Nephron progenitor cell (in vitro differentiated cells): ENCODE data around the gene TMEM154.

Experiments
- DNase-seq: peaks from one replicate; pipeline ENCODE4 v3.0.0; 2021
- H3K27ac Mint-ChIP-seq: 2 replicates; pipeline ENCODE4 v1.8.0; 2021; ENCODE audit warnings: mild to moderate bottlenecking, moderate library complexity, mixed read lengths
- H3K27me3 Mint-ChIP-seq: 2 replicates; pipeline ENCODE4 v1.8.0; 2021; ENCODE audit warnings: mild to moderate bottlenecking, low read depth, mixed read lengths; ENCODE audit not compliant: poor library complexity
- H3K36me3 Mint-ChIP-seq: 2 replicates; pipeline ENCODE4 v1.8.0; 2021; ENCODE audit warnings: low read depth, mixed read lengths
- H3K4me1 Mint-ChIP-seq: 2 replicates; pipeline ENCODE4 v1.8.0; 2021; ENCODE audit warnings: mixed read lengths
- H3K4me3 Mint-ChIP-seq: 2 replicates; pipeline ENCODE4 v1.8.0; 2021; ENCODE audit warnings: mild to moderate bottlenecking, moderate library complexity, mixed read lengths
- H3K9me3 Mint-ChIP-seq: 2 replicates; pipeline ENCODE4 v1.8.0; 2021; ENCODE audit warnings: mild to moderate bottlenecking, moderate library complexity, mixed read lengths
- TF ChIP-seq, protein P1 (sequence below): fragments of 200-600 bp; sonication (generic); IDR thresholded peaks from 2 replicates; pipeline ENCODE4 v1.5.0; 2021; ENCODE audit warnings: antibody characterized with exemption

TMEM154 gene, protein sequence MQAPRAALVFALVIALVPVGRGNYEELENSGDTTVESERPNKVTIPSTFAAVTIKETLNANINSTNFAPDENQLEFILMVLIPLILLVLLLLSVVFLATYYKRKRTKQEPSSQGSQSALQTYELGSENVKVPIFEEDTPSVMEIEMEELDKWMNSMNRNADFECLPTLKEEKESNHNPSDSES

DNA sequence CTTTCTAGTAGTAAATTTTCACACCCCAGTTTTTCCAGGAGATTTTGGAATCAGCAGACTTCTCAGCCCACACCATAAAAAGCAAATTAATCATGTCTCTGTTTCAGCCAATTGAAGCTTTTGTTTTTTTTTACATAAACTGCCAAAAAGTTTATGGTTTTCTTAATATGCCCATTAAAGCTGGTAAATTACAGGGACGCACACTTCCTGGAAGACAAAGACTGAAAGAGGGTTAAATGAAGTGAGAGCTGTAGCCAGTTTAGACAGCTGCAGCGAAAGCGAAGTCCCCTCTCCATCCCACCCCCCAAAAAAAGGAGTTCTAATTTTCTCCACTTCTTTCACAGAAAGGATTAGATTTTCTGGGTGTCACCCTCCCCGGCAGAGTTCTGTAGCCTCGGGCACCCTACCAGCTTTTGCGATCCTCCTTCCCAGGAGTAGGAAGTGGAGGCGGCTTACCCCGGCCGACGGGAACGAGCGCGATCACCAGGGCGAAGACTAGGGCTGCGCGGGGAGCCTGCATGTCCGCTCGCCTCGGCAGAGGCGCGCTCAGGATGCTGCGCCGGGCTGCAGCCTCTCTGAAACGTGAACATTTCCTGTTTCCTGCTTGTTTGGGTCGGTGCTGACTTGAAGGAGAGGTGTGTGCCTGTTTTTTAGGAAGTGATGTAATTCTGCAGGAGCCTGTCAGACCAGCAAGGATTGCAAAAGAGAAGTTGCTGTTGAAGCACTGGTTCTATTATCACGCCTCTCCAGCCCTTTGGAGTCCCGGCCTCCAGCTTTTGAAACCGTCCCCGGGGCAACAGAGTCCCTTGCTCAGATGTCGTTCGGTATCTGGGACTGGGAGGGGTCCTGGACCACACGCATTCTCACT is at the start of gene TMEM154:
Gene TMEM154 (minus strand): TSS at position 584 of the 868 bp plus-strand sequence. CDS start 64 bp downstream, at position 520.
- TF ChIP-seq, protein P1, sequence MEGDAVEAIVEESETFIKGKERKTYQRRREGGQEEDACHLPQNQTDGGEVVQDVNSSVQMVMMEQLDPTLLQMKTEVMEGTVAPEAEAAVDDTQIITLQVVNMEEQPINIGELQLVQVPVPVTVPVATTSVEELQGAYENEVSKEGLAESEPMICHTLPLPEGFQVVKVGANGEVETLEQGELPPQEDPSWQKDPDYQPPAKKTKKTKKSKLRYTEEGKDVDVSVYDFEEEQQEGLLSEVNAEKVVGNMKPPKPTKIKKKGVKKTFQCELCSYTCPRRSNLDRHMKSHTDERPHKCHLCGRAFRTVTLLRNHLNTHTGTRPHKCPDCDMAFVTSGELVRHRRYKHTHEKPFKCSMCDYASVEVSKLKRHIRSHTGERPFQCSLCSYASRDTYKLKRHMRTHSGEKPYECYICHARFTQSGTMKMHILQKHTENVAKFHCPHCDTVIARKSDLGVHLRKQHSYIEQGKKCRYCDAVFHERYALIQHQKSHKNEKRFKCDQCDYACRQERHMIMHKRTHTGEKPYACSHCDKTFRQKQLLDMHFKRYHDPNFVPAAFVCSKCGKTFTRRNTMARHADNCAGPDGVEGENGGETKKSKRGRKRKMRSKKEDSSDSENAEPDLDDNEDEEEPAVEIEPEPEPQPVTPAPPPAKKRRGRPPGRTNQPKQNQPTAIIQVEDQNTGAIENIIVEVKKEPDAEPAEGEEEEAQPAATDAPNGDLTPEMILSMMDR = no peak
- H3K4me1 Mint-ChIP-seq = peaks cover 74% of the 10 kb centered on the region
- no peaks in the 10 kb centered on the region for H3K9me3 Mint-ChIP-seq
- peak within 1 kb of the TSS; percentile 83 for H3K4me3 Mint-ChIP-seq
- H3K36me3 Mint-ChIP-seq = no peaks in the 10 kb centered on the region
- H3K27me3 Mint-ChIP-seq = no peaks in the 10 kb centered on the region
- H3K27ac Mint-ChIP-seq = peak within 1 kb of the TSS; percentile 25
- DNase-seq = peak; percentile 74

DNA sequence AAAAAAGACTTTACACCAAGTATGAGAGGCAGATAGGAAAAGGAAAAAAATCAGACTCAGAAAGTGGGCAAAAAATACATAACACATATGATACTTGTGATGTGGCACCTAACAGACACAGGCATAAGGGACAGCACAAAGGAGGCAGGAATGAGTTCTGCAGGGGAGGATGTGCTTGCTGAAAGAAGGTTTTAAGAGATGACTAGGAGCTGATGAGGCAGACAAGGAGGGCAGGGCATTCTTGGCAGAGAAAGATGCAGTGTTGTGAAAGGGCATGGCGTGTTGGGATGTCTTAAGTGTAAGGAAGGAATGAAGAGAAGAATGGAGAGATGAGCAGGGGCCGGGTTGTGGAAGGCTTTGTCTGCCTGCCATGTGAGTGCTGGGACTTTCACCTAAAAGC is 49.7 kb upstream of the TMEM154 start:
- DNase-seq = no peak
- Mint-ChIP-seq H3K4me1 (no peaks in the 10 kb centered on the region), H3K4me3 (no peak overlapping the region), H3K27me3 (peaks cover 2% of the 10 kb centered on the region), H3K36me3 (no peaks in the 10 kb centered on the region), H3K9me3 (peaks cover 4% of the 10 kb centered on the region), H3K27ac (no peak overlapping the region)
- TF ChIP-seq, protein P1 = no peak

DNA sequence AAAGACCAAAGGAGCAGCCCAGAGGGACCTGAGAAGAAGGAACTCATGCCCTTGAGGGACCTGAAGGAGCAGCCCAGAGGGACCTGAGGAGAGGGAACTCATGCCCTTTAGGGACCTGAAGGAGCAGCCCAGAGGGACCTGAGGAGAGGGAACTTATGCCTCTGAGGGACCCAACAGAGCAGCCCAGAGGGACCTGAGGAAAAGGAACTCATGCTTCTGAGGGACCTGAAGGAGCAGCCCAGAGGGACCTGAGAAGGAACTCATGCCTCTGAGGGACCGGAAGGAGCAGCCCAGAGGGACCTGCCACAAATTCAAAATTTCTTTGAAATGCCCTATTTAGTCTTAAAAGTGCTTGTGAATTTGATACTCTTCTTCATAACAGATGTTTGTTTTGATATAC is 48.5 kb upstream of the TMEM154 start:
- H3K9me3 Mint-ChIP-seq = peaks cover 4% of the 10 kb centered on the region
- H3K4me1 Mint-ChIP-seq = no peaks in the 10 kb centered on the region
- no peak for DNase-seq
- no peak overlapping the region for H3K4me3 Mint-ChIP-seq
- no peak overlapping the region for H3K27ac Mint-ChIP-seq
- TF ChIP-seq, protein P1 = no peak
- H3K36me3 Mint-ChIP-seq = no peaks in the 10 kb centered on the region
- peaks cover 2% of the 10 kb centered on the region for H3K27me3 Mint-ChIP-seq

DNA sequence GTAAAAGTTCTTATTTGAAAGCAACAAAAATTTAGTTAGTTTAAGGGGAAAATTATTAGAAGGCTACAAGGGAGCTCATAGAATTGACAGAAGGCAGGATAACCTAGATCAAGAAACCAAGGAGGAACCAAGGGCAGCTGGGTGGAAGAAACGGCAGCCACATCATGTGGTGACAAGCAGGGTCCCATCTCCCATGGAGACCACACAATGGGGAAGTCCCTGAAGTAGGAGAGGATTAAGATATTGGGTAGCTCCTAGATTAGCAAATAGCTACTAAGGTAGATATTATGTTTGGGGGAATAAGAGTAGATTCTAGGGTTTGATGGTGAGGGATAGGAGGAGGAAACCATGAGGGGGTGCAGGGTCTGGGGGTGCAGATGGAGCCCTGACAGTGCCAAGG is 48.0 kb upstream of the TMEM154 start:
- Mint-ChIP-seq H3K4me1 (no peaks in the 10 kb centered on the region), H3K27ac (no peak overlapping the region), H3K36me3 (no peaks in the 10 kb centered on the region), H3K4me3 (no peak overlapping the region), H3K27me3 (peaks cover 2% of the 10 kb centered on the region), H3K9me3 (peaks cover 4% of the 10 kb centered on the region)
- no peak for DNase-seq
- TF ChIP-seq, protein P1 = no peak

DNA sequence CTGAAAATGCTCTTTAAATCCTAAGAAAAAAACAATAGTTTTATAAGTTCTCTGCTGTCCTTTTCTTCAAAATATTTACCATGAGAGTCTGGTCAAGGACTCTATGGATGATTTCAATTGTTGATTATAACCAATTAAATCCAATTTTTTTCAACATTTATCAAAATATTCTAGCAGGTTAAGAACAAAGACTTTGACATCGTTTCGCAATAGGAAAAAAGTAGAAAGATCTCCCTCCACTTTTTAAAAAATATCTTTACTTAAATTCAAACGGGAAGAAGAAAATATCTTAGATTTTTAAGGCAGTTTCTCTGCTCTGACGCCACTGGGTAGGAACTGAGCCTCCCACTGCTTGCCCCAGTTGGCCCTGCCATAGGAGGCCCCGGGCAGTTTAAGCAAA is 44.7 kb upstream of the TMEM154 start:
- H3K36me3 Mint-ChIP-seq = no peaks in the 10 kb centered on the region
- no peak overlapping the region for H3K4me3 Mint-ChIP-seq
- peaks cover 4% of the 10 kb centered on the region for H3K9me3 Mint-ChIP-seq
- H3K27ac Mint-ChIP-seq = no peak overlapping the region
- no peak for DNase-seq
- TF ChIP-seq, protein P1 = no peak
- peaks cover 8% of the 10 kb centered on the region for H3K27me3 Mint-ChIP-seq
- peaks cover 8% of the 10 kb centered on the region for H3K4me1 Mint-ChIP-seq
